DMS79 treated with DMSO at 0.1 percent for 48 hours (cell line): ENCODE measurements around the gene LPIN1.
"Not testable (repeated sequence)": the region's sequence is repeated elsewhere in the genome, so short reads cannot be mapped to it uniquely, and the experiment has no call there.

Experiments used
- DNase-seq: peaks from one replicate; lab custom pipeline; 2025; lab: John Stamatoyannopoulos, UW

The LPIN1 gene

DNA sequence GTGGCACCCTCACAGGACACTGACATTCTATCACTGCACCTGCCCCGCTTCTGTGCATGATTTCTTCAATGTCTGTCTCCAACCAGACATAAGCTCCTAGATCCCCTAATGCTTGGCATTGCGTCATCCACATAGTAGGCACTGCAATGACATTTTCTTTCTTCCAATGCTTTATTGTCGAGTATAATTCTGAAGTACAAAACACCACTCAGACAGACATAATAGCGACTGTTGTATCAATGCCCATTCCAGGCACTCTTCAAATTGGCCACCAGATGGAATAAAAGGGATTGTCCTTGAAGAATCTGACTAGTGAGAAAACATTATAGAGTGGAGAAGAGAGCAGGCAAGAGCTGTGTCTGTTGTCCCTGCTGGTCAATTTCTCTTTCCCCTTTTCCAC is 89.0 kb downstream of the LPIN1 start:
- no peak for DNase-seq

DNA sequence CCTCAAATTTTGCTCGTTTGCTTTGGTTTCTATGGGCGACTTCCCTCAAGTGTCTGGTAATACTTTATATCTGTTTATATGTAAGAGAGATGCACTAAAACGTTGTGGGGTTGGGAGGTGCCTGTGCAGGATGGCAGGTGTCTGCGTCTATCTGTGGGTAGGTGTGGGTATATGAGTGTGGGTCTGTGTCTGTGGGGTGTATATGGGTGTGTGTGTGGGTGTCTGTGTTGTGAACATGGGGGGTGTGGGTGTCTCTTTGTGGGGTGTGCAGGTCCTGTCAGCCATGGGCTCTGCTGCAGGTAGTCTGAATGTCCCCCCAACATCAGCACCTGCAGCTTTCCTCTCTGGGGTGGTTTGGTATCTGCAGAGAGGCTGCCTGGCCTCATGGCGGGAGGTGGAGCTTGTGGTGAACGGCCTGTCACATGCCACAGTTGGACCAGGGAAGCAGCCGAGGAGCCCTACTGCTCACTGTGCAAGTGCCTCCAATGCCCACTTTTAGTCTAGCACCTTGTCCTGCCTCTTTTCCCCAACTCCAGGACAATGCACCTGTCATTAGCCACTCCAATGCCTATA is 90.3 kb downstream of the LPIN1 start:
- DNase-seq = no peak

DNA sequence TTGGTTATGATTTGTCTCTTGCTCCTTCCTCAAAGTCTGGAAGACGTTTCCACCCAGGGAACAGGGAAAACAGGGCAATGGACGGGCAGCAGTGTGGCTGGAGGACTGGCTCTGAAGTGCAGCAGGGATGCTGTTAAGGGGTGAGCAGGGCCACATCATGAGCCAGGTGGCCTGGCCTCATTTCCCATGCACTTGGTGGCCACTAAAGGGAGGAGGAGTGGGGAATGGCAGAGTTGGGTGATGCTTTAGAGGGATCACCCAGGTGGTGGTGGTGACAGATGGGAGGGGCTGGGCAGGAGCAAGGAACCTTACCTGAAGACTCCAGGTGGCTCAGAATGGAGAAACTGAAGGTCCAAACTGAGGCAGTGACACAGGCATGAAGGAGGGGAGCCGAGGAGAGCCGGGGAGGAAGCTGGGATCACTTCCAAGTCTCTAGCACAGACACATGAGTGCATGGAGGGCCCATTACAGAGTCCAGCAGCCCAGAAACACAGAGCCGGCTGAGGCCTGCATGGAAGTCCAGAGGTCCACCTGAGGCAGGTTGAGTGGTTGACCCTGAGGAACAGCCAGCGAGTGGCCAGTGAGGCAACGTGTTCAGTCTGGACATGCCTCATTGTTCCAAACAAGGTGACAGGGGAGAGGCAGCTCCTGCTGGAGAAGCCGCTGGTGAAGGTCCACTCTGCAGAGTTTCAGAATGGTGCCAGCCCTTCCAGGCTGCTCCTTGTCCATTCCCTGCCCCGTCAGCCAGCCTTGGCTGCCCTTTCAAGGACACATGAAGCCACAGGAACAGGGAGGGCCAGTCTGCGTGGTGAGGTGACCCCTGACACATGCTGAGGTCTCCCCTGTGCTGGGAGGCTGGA is 91.7 kb downstream of the LPIN1 start:
- no peak for DNase-seq

DNA sequence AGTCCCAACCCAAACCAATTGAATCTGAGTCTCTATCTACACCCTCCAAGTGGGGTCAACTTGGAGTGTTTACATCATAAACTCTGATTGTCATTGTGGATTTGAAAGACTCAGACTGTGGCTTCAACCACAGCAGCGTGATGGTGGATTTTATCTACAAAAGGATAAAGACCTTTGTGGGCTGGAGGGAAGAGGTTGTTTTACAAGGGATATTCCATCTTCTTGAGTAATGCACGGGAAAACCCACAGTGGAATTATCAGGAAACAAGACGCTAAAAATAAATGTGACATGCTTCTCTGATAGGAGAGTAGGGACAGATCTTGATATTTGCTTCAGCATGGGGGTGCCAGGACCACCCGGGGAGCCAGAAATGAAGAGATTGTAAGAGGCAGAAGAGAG is 93.5 kb downstream of the LPIN1 start:
- DNase-seq = no peak

DNA sequence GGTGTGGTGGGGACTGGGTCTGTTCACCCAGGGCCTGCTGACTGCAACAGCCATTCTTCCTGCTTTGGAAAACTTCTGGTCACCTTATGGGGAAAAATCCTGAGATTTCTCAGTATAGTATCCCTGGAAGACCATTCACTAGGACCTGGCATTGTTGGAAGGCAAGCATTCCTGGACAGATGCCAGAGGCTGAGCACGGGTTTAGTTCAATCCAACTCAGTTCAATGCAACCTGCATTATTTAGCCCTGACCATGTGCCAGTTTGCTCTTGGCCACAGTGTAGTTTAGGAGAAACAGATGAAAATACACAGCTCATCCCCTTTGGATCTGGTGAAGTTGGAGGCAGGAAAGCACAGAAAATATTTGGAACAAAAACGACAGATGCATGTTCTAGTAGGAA is 95.9 kb downstream of the LPIN1 start:
- no peak for DNase-seq

DNA sequence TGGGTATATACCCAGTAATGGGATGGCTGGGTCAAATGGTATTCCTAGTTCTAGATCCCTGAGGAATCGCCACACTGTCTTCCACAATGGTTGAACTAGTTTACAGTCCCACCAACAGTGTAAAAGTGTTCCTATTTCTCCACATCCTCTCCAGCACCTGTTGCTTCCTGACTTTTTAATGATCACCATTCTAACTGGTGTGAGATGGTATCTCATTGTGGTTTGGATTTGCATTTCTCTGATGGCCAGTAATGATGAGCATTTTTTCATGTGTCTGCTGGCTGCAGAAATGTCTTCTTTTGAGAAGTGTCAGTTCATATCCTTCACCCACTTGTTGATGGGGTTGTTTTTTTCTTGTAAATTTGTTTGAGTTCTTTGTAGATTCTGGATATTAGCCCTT is 98.4 kb downstream of the LPIN1 start:
- not testable (repeated sequence) for DNase-seq

DNA sequence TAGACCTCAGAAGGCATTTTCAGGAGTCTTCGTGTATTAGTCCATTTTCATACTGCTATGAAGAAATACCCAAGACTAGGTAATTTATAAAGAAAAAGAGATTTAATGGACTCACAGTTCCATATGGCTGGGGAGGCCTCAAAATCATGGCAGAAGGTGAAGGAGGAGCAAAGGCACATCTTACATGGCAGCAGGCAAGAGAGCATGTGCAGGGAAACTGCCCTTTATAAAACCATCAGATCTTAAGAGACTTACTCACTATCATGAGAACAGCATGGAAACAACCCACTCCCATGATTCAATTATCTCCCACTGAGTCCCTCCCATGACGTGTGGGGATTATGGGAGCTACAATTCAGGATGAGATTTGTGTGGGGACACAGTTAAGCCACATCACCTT is 101.5 kb downstream of the LPIN1 start:
- not testable (repeated sequence) for DNase-seq

DNA sequence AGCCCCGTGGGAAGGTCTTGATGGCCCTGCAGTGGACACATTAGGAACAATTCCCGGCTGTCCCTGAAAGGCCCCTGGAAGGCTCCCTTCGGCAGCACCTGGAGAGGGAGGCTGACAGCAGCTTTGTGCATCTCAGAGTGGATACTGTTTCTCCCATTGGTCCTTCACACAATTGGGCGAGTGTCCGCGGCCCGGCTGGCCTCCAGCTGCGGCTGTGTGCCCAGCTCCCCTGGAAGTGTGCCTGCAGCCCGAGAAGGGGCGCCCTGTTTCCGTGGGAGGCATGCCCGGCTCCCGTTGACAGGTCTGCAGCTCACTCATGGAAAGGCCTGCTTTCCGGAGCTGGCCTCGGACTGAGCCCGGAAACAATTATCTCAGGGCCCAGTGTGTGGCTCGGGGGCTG is 103.7 kb downstream of the LPIN1 start:
- DNase-seq = no peak

DNA sequence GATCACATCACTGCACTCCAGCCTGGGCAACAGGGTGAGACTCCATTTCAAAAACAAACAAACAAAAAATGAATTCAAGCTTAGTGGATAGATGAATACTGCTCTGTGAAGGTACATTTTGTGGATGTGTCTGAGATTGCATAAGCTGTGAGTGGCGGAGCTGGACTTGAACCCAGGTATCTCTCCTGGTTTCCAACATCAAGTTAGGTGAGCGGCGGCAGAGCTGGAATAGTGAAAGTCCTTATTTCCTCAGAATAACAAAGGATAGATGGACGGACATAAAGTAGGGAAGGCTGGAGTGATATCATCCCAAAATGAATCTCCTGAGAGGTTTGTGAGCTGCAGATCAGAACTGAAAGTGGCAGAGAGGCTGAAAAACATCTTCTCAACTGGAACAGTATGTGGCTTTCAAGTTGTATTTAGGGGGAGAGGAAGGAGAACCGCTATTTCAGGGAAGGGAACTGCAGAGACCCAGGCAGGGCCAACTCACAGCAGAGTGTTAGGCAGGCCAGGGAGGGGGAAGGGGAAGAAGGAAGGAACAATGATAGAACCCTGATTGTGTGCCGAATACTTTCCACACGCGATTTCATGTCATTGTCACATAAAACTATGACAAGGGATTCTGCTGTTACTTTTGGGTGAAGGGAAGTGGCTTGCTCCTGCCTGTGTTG is 106.2 kb downstream of the LPIN1 start:
- no peak for DNase-seq

DNA sequence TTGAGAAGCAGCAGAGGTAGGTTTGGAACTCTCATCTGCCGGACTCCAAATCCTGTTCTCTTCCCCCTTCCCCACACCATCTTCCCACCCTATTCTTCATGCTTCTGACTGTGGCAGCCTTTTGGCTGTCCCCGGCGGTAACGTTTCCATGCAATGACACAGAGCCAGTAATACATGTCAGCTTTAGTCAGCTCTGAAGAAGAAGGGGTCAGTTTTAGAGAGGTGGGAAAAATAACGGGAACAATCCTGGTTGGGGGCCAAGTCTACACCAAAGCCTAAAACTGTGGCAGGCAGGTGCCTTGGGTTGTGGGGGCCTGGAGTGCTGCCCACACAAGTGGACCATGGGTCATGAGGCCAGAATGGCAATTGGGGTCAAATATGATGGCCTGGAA is 106.8 kb downstream of the LPIN1 start:
- DNase-seq = no peak

DNA sequence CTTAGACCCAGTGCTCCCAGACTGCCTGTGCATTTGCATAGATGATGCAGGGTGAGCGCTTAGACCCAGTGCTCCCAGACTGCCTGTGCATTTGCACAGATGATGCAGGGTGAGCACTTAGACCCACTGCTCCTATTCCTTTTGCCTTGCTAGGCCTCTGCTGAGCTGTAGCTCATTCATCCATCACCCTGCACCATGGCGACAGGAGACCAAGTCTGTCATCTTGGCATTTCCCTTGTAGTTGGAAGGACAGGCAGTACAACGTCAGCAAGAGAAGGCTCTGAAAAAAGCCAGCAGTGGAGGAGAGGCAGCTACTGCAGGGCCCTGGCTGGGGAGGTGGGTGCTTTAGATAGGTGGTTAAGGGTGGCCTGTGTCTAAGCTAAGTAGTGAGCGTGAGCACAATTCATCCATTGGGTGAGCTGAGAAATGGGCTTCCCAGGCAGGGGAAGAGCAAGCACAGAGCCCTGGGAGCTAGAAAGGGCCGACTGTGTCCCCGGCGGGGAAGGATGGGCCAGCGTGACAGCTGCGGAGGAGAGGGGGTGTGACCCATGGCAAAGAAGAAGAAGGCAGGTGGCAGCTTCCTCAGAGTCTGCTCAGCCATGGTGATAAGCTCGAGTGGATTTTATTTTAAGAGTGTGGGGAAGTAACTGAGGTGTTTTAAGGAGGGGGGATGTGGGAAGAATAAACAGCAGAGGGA is 108.8 kb downstream of the LPIN1 start:
- DNase-seq = peak; percentile 27

DNA sequence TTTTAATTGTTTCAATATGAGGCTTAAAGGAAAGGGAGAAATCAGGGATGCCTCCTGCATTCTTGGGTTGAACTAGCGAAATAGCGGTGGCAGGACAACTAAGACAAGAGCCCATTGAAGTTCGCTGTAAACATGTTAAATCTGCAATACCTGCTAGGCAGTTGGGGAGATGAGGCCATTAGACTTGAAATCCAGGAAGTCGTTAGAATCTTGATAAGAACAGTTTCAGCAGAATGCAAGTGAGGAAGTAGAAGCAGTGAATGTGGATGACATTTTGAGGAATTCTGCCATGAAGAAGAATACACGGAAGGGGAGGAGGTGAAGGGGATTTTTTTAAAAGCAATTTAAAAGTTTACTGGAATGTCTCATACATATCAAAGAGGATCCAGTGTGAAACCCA is 109.7 kb downstream of the LPIN1 start:
- DNase-seq = no peak

DNA sequence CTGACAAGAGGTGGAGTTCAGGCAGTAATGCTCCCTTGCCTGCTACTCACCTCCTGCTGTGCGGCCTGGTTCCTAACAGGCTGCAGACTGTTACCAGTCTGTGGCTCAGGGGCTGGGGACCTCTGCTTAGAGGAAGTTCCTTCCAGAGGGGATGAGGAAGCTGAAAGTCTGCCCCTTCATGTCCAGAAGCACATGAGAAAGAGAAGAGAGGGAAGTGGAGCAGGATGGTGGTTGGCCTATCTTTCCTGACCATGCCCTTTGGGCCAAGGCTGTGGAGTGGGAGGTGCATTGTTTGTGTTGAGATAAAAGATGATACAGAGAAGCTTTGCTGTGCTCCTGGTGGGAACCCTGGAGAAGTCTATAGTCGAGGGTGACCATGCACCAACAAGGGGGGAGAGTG is 112.5 kb downstream of the LPIN1 start:
- DNase-seq = no peak

DNA sequence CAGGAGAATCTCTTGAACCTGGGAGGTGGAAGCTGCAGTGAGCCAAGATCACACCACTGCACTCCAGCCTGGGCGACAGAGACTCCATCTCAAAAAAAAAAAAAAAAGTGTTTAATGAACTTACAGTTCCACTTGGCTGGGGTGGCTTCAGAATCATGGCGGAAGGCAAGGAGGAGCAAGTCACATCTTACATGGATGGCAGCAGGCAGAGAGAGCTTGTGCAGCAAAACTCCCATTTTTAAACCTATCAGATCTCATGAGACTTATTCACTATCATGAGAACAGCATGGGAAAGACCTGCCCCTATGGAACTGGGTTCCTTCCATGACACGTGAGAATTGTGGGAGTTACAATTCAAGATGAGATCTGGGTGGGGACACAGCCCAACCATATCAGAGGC is 113.5 kb downstream of the LPIN1 start:
- not testable (repeated sequence) for DNase-seq

DNA sequence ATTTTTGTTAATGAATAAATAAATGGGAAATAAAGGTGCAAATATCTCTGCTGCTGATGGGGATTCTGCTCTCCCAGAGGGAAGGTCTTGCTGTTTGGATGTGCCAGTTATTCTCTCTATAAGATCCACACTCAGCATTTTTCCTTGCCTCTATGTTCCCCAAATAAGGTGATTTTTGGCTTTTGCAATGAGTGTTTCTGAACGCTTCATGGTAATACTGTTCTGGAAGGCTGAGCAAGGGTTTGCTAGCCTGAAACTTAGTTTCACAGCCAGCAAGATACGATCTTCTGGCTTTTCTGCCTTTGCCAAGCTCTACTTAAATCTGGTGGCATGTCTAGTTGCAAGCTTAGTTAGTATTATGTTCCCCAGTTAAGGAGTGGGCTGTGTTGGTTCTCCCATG is 114.6 kb downstream of the LPIN1 start:
- DNase-seq = no peak

DNA sequence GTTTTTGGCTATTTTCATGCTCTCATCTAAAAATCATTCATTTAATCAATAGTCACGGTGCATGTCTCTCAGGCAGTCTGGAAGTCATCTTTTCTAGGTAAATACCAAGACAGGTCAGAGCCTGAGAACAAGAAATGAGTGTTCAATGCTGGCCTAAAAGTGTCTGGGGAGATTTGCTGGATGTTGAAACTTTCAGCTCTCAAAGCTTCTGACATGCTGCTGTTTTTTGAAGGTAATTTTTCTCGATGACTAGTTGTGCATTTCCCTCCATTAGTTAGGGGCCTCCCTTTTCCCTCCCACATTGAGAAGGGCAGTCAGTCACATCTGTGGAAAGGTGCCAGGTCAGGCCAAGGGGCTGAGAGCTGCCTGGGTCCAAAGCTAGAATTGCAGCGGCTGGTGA is 115.6 kb downstream of the LPIN1 start:
- no peak for DNase-seq

DNA sequence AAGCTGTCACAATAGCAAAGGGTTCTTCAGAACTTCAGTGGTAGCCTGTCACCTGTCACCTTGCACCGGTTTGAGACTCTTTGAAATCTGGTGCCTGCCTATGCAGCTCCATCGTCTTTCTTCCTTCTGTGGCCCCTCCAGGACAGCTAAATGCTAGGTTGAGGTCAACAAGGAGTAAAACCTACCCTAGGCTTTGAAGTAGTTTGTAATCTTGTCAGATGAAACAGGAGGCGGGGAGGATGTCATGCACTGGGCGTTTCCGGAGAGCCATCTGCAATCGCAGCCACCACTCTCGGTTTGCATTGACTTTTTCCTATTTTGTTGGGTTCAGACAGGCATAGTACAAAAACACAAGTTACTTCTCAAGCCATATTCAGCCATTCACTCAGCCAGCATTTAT is 116.7 kb downstream of the LPIN1 start:
- no peak for DNase-seq

DNA sequence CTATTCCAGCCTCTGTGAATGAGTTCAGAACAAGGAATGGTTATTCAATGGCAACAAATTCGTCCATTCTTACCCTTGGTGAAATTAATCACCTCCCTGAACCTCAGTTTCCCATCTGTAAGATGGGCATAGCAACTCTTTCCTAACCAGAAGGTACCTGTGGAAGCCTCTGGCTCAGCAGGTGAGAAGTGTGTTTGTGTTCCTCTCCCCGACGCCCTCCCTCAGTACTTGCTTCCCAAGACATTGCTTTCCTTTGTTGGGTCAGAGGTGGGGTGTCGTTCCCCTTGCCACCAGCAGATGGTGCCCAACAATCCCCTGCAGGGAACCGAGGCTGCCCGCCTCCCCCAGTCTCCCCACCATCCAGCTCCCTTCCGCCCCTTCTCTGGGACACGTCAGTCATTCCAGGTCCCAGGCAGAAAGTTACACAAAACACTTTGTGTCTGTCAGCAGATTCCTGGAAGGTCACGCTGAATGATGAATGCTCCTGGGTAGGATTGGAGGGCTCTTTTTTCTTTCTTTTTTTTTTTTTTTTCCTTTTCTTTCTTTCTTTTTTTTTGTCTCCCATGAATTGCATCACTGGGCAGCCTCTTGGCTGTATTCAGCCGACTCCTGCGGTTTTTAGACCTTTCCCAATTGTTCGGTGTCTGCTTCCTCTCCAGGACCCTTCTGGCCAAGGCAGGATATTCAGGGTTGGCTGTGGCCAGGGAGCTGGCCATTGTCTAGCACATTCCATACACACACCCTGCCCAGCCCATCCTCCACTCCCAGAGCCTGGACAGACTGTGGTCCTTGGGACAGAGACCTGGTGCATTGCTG is 117.3 kb downstream of the LPIN1 start:
- no peak for DNase-seq

DNA sequence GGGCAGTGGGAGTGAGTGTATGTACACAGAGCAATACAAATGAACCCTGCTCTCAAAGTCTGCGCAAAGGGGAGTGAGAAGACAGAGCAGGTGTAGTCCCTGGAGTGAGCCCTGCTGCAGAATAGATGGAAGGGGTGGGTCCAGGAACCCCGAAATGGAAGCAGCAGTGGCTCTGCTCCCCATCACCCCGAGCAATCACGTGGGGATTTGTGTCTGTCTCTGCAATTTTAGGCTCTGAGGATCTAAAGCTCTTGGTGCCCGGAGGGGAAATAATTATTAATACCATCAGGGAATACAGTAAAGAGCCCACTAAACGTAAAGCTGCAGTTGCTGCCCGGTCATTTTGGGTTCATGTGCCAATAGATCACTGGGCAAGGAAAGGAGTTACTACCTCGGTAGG is 118.3 kb downstream of the LPIN1 start:
- no peak for DNase-seq

DNA sequence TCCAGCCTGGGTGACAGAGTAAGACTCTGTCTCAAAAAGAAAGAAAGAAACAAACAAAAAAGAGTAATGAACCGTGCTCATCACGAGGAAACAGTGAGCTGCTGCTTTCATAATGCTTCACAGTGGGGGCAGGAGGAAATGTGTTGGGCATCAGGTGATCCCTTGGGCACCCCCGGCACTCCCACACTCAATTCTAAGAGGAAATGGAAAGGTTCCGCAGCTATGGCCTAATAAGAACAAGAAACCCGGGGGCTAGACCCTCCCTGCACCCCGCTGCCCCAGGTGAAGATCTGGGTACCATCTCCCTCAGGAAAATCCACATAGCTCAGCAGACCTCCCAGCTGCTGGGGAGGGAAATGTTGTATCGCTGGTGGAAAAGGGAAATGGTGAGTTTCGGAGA is 118.9 kb downstream of the LPIN1 start:
- DNase-seq = no peak

DNA sequence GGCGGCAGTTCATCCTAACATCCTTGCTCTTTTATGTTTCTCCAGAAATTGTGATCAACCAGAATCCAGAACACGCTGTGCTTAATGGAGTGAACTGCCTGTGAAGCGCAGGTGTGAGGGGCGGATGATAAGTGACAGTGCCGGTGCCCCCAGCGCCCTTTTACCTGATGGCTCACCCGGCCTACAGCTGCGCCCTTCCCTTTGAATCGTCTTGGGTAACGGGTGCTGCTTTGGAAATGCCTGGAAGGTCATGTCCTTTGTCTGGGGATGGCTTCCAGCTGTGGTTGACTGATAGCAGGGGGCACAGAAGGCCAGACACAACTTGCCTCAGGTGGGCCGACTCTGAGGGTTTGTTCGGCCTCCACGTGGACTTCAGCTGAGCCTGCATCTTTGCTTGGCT is 119.4 kb downstream of the LPIN1 start:
- no peak for DNase-seq
